H9 (cell line): Measurements from ENCODE around the gene RAB25. TPM values are rescaled to one million over a fixed set of nuclear protein-coding genes. Genes with fewer than 3 reads are reported as not detected.

Experiments used
- DNase-seq: peaks from one replicate; pipeline ENCODE4 v3.0.0-alpha.2; 2017
- H2AFZ ChIP-seq: one replicate; pipeline ENCODE4 v1.6.1; 2013; ENCODE audit warnings: mild to moderate bottlenecking, low read length, control low read depth, moderate library complexity
- H2AK5ac ChIP-seq: 2 replicates; pipeline ENCODE4 v1.6.1; 2013; ENCODE audit warnings: low read length, control low read depth, mixed read lengths; ENCODE audit not compliant: insufficient read length
- H2BK120ac ChIP-seq: one replicate; pipeline ENCODE4 v1.6.1; 2013; ENCODE audit warnings: low read depth, mild to moderate bottlenecking, low read length, control low read depth, inconsistent platforms; ENCODE audit not compliant: poor library complexity, severe bottlenecking
- H2BK12ac ChIP-seq: 2 replicates; pipeline ENCODE4 v1.6.1; 2013; ENCODE audit warnings: low read length, control low read depth, mixed read lengths, low read depth; ENCODE audit not compliant: insufficient read length
- H2BK15ac ChIP-seq: 2 replicates; pipeline ENCODE4 v1.6.1; 2013; ENCODE audit warnings: low read depth, low read length, control low read depth
- H2BK20ac ChIP-seq: one replicate; pipeline ENCODE4 v1.6.1; 2013; ENCODE audit warnings: low read depth, mild to moderate bottlenecking, low read length, control low read depth, inconsistent platforms; ENCODE audit not compliant: poor library complexity, severe bottlenecking
- H2BK5ac ChIP-seq: 2 replicates; pipeline ENCODE4 v1.6.1; 2013; ENCODE audit warnings: low read length, control low read depth, mixed read lengths; ENCODE audit not compliant: insufficient read length
- H3K14ac ChIP-seq: 2 replicates; pipeline ENCODE4 v1.6.1; 2013; ENCODE audit warnings: low read length, control low read depth; ENCODE audit not compliant: insufficient read depth
- H3K18ac ChIP-seq: 2 replicates; pipeline ENCODE4 v1.6.1; 2013; ENCODE audit warnings: low read depth, mild to moderate bottlenecking, mixed read lengths, low read length, control low read depth; ENCODE audit not compliant: insufficient read length
- H3K23ac ChIP-seq: 2 replicates; pipeline ENCODE4 v1.6.1; 2013; ENCODE audit warnings: low read length, control low read depth, mixed read lengths, low read depth; ENCODE audit not compliant: insufficient read length
- H3K23me2 ChIP-seq: 2 replicates; pipeline ENCODE4 v1.6.1; 2013; ENCODE audit warnings: low read depth, mild to moderate bottlenecking, mixed read lengths, low read length, control low read depth; ENCODE audit not compliant: insufficient read length, poor library complexity, severe bottlenecking
- H3K27ac ChIP-seq: 2 replicates; pipeline ENCODE4 v1.5.1; 2013; ENCODE audit warnings: low read length, control low read depth, mixed read lengths, low read depth; ENCODE audit not compliant: insufficient read length
- H3K27me3 ChIP-seq: 2 replicates; pipeline ENCODE4 v1.6.1; 2013; ENCODE audit warnings: low read length, control low read depth, inconsistent platforms; ENCODE audit not compliant: insufficient read depth
- H3K4ac ChIP-seq: 2 replicates; pipeline ENCODE4 v1.6.1; 2013; ENCODE audit warnings: low read depth, mild to moderate bottlenecking, control low read depth, inconsistent platforms, low read length, moderate library complexity
- H3K4me1 ChIP-seq: 2 replicates; pipeline ENCODE4 v1.6.1; 2013; ENCODE audit warnings: low read length, control low read depth, inconsistent platforms; ENCODE audit not compliant: insufficient read depth
- H3K4me2 ChIP-seq: 2 replicates; pipeline ENCODE4 v1.6.1; 2013; ENCODE audit warnings: low read length, control low read depth, mixed read lengths; ENCODE audit not compliant: insufficient read length, insufficient read depth
- H3K56ac ChIP-seq: 2 replicates; pipeline ENCODE4 v1.6.1; 2013; ENCODE audit warnings: low read depth, mild to moderate bottlenecking, mixed read lengths, low read length, control low read depth; ENCODE audit not compliant: insufficient read length
- H3K79me1 ChIP-seq: 2 replicates; pipeline ENCODE4 v1.6.1; 2013; ENCODE audit warnings: low read depth, mild to moderate bottlenecking, moderate library complexity, low read length, control low read depth, inconsistent platforms; ENCODE audit not compliant: insufficient read depth, poor library complexity, severe bottlenecking
- H3K79me2 ChIP-seq: 2 replicates; pipeline ENCODE4 v1.6.1; 2013; ENCODE audit warnings: low read length, control low read depth, inconsistent platforms; ENCODE audit not compliant: insufficient read depth
- H3K9ac ChIP-seq: 2 replicates; pipeline ENCODE4 v1.6.1; 2013; ENCODE audit warnings: low read length, control low read depth, mixed read lengths; ENCODE audit not compliant: insufficient read length; ENCODE audit errors: extremely low read depth
- H3K9me3 ChIP-seq: one replicate; pipeline ENCODE4 v1.6.1; 2013; ENCODE audit warnings: low read depth, low read length, inconsistent platforms; ENCODE audit not compliant: control insufficient read depth
- H3T11ph ChIP-seq: one replicate; pipeline ENCODE4 v1.6.1; 2013; ENCODE audit warnings: mild to moderate bottlenecking, low read length, control low read depth, inconsistent platforms
- H4K20me1 ChIP-seq: one replicate; pipeline ENCODE4 v1.6.1; 2013; ENCODE audit not compliant: control insufficient read depth, insufficient read length, insufficient read depth
- H4K5ac ChIP-seq: 2 replicates; pipeline ENCODE4 v1.6.1; 2013; ENCODE audit warnings: low read depth, mild to moderate bottlenecking, mixed read lengths, low read length, control low read depth; ENCODE audit not compliant: insufficient read length
- H4K8ac ChIP-seq: replicated peaks from 2 replicates; pipeline ENCODE4 v1.6.1; 2013; ENCODE audit warnings: low read length, control low read depth, mixed read lengths, low read depth; ENCODE audit not compliant: insufficient read length
- H4K91ac ChIP-seq: 2 replicates; pipeline ENCODE4 v1.6.1; 2013; ENCODE audit warnings: low read depth, mild to moderate bottlenecking, moderate library complexity, mixed read lengths, low read length, control low read depth; ENCODE audit not compliant: insufficient read length
- H3K27ac Mint-ChIP-seq, 3 experiments: 2 replicates in 2 of 3; 3 replicates in 1 of 3; pipeline ENCODE4 v1.8.0; 2020 to 2021; ENCODE audit warnings: mixed read lengths in 3 of 3, mild to moderate bottlenecking in 1 of 3, moderate library complexity in 1 of 3
- H3K27me3 Mint-ChIP-seq: 2 replicates; pipeline ENCODE4 v1.8.0; 2021; ENCODE audit warnings: low read depth, mild to moderate bottlenecking, moderate library complexity, mixed read lengths
- H3K36me3 Mint-ChIP-seq, 3 experiments: 2 replicates in 2 of 3; 3 replicates in 1 of 3; pipeline ENCODE4 v1.8.0; 2020 to 2021; ENCODE audit warnings: low read depth in 3 of 3, mixed read lengths in 3 of 3; ENCODE audit not compliant: insufficient read depth in 1 of 3
- H3K4me1 Mint-ChIP-seq, 2 experiments: 2 replicates each; pipeline ENCODE4 v1.8.0; 2020; ENCODE audit warnings: mixed read lengths in 2 of 2
- H3K4me3 Mint-ChIP-seq, 2 experiments: 2 replicates in 1 of 2; 3 replicates in 1 of 2; pipeline ENCODE4 v1.8.0; 2020 to 2021; ENCODE audit warnings: mild to moderate bottlenecking in 2 of 2, mixed read lengths in 2 of 2, moderate library complexity in 1 of 2
- H3K9me3 Mint-ChIP-seq, 2 experiments: 2 replicates in 1 of 2; 3 replicates in 1 of 2; pipeline ENCODE4 v1.8.0; 2020; ENCODE audit warnings: mild to moderate bottlenecking in 2 of 2, mixed read lengths in 2 of 2, moderate library complexity in 1 of 2
- CTCF ChIP-seq: fragments of 200-600 bp; sonication (generic); conservative IDR thresholded peaks from 3 replicates; pipeline ENCODE4 v1.8.0; 2021; ENCODE audit warnings: antibody characterized with exemption, mild to moderate bottlenecking
- WGBS: extraction: QIAGEN DNeasy Blood & Tissue Kit; methylation state at CpG from one replicate; pipeline ENCODE4 v1.1.7; 2013; ENCODE audit warnings: missing lambda C conversion rate, low lambda C conversion rate, mixed read lengths; ENCODE audit not compliant: insufficient read length; ENCODE audit errors: extremely low coverage; 5-methylcytosine and 5-hydroxymethylcytosine counted together
- total RNA-seq: library from RNA; stranded (reverse); gene quantifications from 2 replicates; pipeline ENCODE4 v1.2.1, GENCODE V29; 2021

Gene RAB25
- total RNA-seq, 1 experiment from 2014 or later, result 43.1 TPM

- Mint-ChIP-seq H3K27ac (peak overlapping the region in 2 of 3 experiments; percentile 71 to 86; a peak in 4 of 7 replicates), H3K9me3 (no peaks in the 10 kb centered on the region; a peak in 1 of 5 replicates), H3K4me3 (peak overlapping the region; percentile 80 to 93; a peak in 4 of 5 replicates), H3K4me1 (peaks cover 29 to 43% of the 10 kb centered on the region in 2 experiments), H3K27me3 (peaks cover 11% of the 10 kb centered on the region), H3K36me3 (peaks cover 0 to 2% (median 0%) of the 10 kb centered on the region in 3 experiments; a peak in 2 of 7 replicates)
- no peak overlapping the region for H3K4me2 ChIP-seq
- H2AFZ ChIP-seq, result no peak overlapping the region
- no peak overlapping the region for H3K18ac ChIP-seq
- H2BK5ac ChIP-seq, result no peak overlapping the region
- H4K91ac ChIP-seq, result no peak overlapping the region
- H3K4ac ChIP-seq, result no peak overlapping the region
- no peaks in the 10 kb centered on the region for H3K79me2 ChIP-seq
- DNase-seq, result no peak
- H3K27ac ChIP-seq, result no peak overlapping the region
- no peaks in the 10 kb centered on the region for H4K20me1 ChIP-seq
- H3K23me2 ChIP-seq, result peaks cover 13% of the 10 kb centered on the region
- no peak overlapping the region for H3K9ac ChIP-seq
- H3K23ac ChIP-seq, result no peak overlapping the region
- no peak overlapping the region for H2AK5ac ChIP-seq
- no peaks in the 10 kb centered on the region for H3K4me1 ChIP-seq
- TF ChIP-seq CTCF, result no peak
- no peaks in the 10 kb centered on the region for H3K79me1 ChIP-seq
- no peak overlapping the region for H4K5ac ChIP-seq
- no peak overlapping the region for H2BK15ac ChIP-seq
- no peak overlapping the region for H3K14ac ChIP-seq
- no peak overlapping the region for H3T11ph ChIP-seq
- no peak overlapping the region for H2BK20ac ChIP-seq
- no peak overlapping the region for H3K56ac ChIP-seq
- H3K27me3 ChIP-seq, result no peaks in the 10 kb centered on the region
- H4K8ac ChIP-seq, result no peak overlapping the region
- no peak overlapping the region for H2BK12ac ChIP-seq
- H2BK120ac ChIP-seq, result no peak overlapping the region
- WGBS, result no CpG with 5 or more reads among the region's 4 CpGs
- no peaks in the 10 kb centered on the region for H3K9me3 ChIP-seq
These were observed 52.5 kb downstream of the RAB25 start for GRCh38 chr1:156113282-156113950.
